LNCaP clone FGC (cell line): ENCODE data around the gene ALPI.

ENCODE experiments used
- DNase-seq: peaks from one replicate; pipeline ENCODE4 v3.0.0-alpha.2; 2011; ENCODE audit warnings: low read depth
- H3K4me3 ChIP-seq: 2 replicates; pipeline ENCODE4 v1.5.1; 2011; ENCODE audit warnings: mild to moderate bottlenecking, low read depth, low read length, control low read depth
- CTCF ChIP-seq: IDR thresholded peaks from 2 replicates; pipeline ENCODE4 v1.5.1; 2012; ENCODE audit warnings: mild to moderate bottlenecking; ENCODE audit not compliant: control insufficient read depth, insufficient read depth; ENCODE audit errors: extremely low read depth

The ALPI gene

GRCh38 chr2:232412986-232413385 is 43.0 kb upstream of the ALPI start:
- DNase-seq, result no peak
- no peak for TF ChIP-seq CTCF
- H3K4me3 ChIP-seq, result no peak overlapping the region

- TF ChIP-seq CTCF, result no peak
- no peak for DNase-seq
- no peak overlapping the region for H3K4me3 ChIP-seq
Observed at GRCh38 chr2:232415138-232415690, 40.7 kb upstream of the ALPI start.

- TF ChIP-seq CTCF, result no peak
- H3K4me3 ChIP-seq, result no peak overlapping the region
- no peak for DNase-seq
Observed at GRCh38 chr2:232415736-232416520, 40.0 kb upstream of the ALPI start.

- no peak for DNase-seq
- no peak for TF ChIP-seq CTCF
- H3K4me3 ChIP-seq, result no peak overlapping the region
Observed at GRCh38 chr2:232416521-232417470, 39.2 kb upstream of the ALPI start.

- DNase-seq, result no peak
- H3K4me3 ChIP-seq, result no peak overlapping the region
- TF ChIP-seq CTCF, result no peak
Observed at GRCh38 chr2:232417489-232417888, 38.5 kb upstream of the ALPI start.

- no peak overlapping the region for H3K4me3 ChIP-seq
- no peak for TF ChIP-seq CTCF
- no peak for DNase-seq
Observed at GRCh38 chr2:232418056-232418455, 37.9 kb upstream of the ALPI start.
